H9 (cell line): ENCODE data around the gene SMIM15. TPM values are rescaled to one million over a fixed set of nuclear protein-coding genes. Genes with fewer than 3 reads are reported as not detected.

Experiments used
- DNase-seq: peaks from one replicate; pipeline ENCODE4 v3.0.0-alpha.2; 2017
- H2AFZ ChIP-seq: one replicate; pipeline ENCODE4 v1.6.1; 2013; ENCODE audit warnings: mild to moderate bottlenecking, low read length, control low read depth, moderate library complexity
- H2AK5ac ChIP-seq: 2 replicates; pipeline ENCODE4 v1.6.1; 2013; ENCODE audit warnings: low read length, control low read depth, mixed read lengths; ENCODE audit not compliant: insufficient read length
- H2BK120ac ChIP-seq: one replicate; pipeline ENCODE4 v1.6.1; 2013; ENCODE audit warnings: low read depth, mild to moderate bottlenecking, low read length, control low read depth, inconsistent platforms; ENCODE audit not compliant: poor library complexity, severe bottlenecking
- H2BK12ac ChIP-seq: 2 replicates; pipeline ENCODE4 v1.6.1; 2013; ENCODE audit warnings: low read length, control low read depth, mixed read lengths, low read depth; ENCODE audit not compliant: insufficient read length
- H2BK15ac ChIP-seq: 2 replicates; pipeline ENCODE4 v1.6.1; 2013; ENCODE audit warnings: low read depth, low read length, control low read depth
- H2BK20ac ChIP-seq: one replicate; pipeline ENCODE4 v1.6.1; 2013; ENCODE audit warnings: low read depth, mild to moderate bottlenecking, low read length, control low read depth, inconsistent platforms; ENCODE audit not compliant: poor library complexity, severe bottlenecking
- H2BK5ac ChIP-seq: 2 replicates; pipeline ENCODE4 v1.6.1; 2013; ENCODE audit warnings: low read length, control low read depth, mixed read lengths; ENCODE audit not compliant: insufficient read length
- H3K14ac ChIP-seq: 2 replicates; pipeline ENCODE4 v1.6.1; 2013; ENCODE audit warnings: low read length, control low read depth; ENCODE audit not compliant: insufficient read depth
- H3K18ac ChIP-seq: 2 replicates; pipeline ENCODE4 v1.6.1; 2013; ENCODE audit warnings: low read depth, mild to moderate bottlenecking, mixed read lengths, low read length, control low read depth; ENCODE audit not compliant: insufficient read length
- H3K23ac ChIP-seq: 2 replicates; pipeline ENCODE4 v1.6.1; 2013; ENCODE audit warnings: low read length, control low read depth, mixed read lengths, low read depth; ENCODE audit not compliant: insufficient read length
- H3K23me2 ChIP-seq: 2 replicates; pipeline ENCODE4 v1.6.1; 2013; ENCODE audit warnings: low read depth, mild to moderate bottlenecking, mixed read lengths, low read length, control low read depth; ENCODE audit not compliant: insufficient read length, poor library complexity, severe bottlenecking
- H3K27ac ChIP-seq: 2 replicates; pipeline ENCODE4 v1.5.1; 2013; ENCODE audit warnings: low read length, control low read depth, mixed read lengths, low read depth; ENCODE audit not compliant: insufficient read length
- H3K27me3 ChIP-seq: 2 replicates; pipeline ENCODE4 v1.6.1; 2013; ENCODE audit warnings: low read length, control low read depth, inconsistent platforms; ENCODE audit not compliant: insufficient read depth
- H3K4ac ChIP-seq: 2 replicates; pipeline ENCODE4 v1.6.1; 2013; ENCODE audit warnings: low read depth, mild to moderate bottlenecking, control low read depth, inconsistent platforms, low read length, moderate library complexity
- H3K4me1 ChIP-seq: 2 replicates; pipeline ENCODE4 v1.6.1; 2013; ENCODE audit warnings: low read length, control low read depth, inconsistent platforms; ENCODE audit not compliant: insufficient read depth
- H3K4me2 ChIP-seq: 2 replicates; pipeline ENCODE4 v1.6.1; 2013; ENCODE audit warnings: low read length, control low read depth, mixed read lengths; ENCODE audit not compliant: insufficient read length, insufficient read depth
- H3K56ac ChIP-seq: 2 replicates; pipeline ENCODE4 v1.6.1; 2013; ENCODE audit warnings: low read depth, mild to moderate bottlenecking, mixed read lengths, low read length, control low read depth; ENCODE audit not compliant: insufficient read length
- H3K79me1 ChIP-seq: 2 replicates; pipeline ENCODE4 v1.6.1; 2013; ENCODE audit warnings: low read depth, mild to moderate bottlenecking, moderate library complexity, low read length, control low read depth, inconsistent platforms; ENCODE audit not compliant: insufficient read depth, poor library complexity, severe bottlenecking
- H3K79me2 ChIP-seq: 2 replicates; pipeline ENCODE4 v1.6.1; 2013; ENCODE audit warnings: low read length, control low read depth, inconsistent platforms; ENCODE audit not compliant: insufficient read depth
- H3K9ac ChIP-seq: 2 replicates; pipeline ENCODE4 v1.6.1; 2013; ENCODE audit warnings: low read length, control low read depth, mixed read lengths; ENCODE audit not compliant: insufficient read length; ENCODE audit errors: extremely low read depth
- H3K9me3 ChIP-seq: one replicate; pipeline ENCODE4 v1.6.1; 2013; ENCODE audit warnings: low read depth, low read length, inconsistent platforms; ENCODE audit not compliant: control insufficient read depth
- H3T11ph ChIP-seq: one replicate; pipeline ENCODE4 v1.6.1; 2013; ENCODE audit warnings: mild to moderate bottlenecking, low read length, control low read depth, inconsistent platforms
- H4K20me1 ChIP-seq: one replicate; pipeline ENCODE4 v1.6.1; 2013; ENCODE audit not compliant: control insufficient read depth, insufficient read length, insufficient read depth
- H4K5ac ChIP-seq: 2 replicates; pipeline ENCODE4 v1.6.1; 2013; ENCODE audit warnings: low read depth, mild to moderate bottlenecking, mixed read lengths, low read length, control low read depth; ENCODE audit not compliant: insufficient read length
- H4K8ac ChIP-seq: replicated peaks from 2 replicates; pipeline ENCODE4 v1.6.1; 2013; ENCODE audit warnings: low read length, control low read depth, mixed read lengths, low read depth; ENCODE audit not compliant: insufficient read length
- H4K91ac ChIP-seq: 2 replicates; pipeline ENCODE4 v1.6.1; 2013; ENCODE audit warnings: low read depth, mild to moderate bottlenecking, moderate library complexity, mixed read lengths, low read length, control low read depth; ENCODE audit not compliant: insufficient read length
- H3K27ac Mint-ChIP-seq, 3 experiments: 2 replicates in 2 of 3; 3 replicates in 1 of 3; pipeline ENCODE4 v1.8.0; 2020 to 2021; ENCODE audit warnings: mixed read lengths in 3 of 3, mild to moderate bottlenecking in 1 of 3, moderate library complexity in 1 of 3
- H3K27me3 Mint-ChIP-seq: 2 replicates; pipeline ENCODE4 v1.8.0; 2021; ENCODE audit warnings: low read depth, mild to moderate bottlenecking, moderate library complexity, mixed read lengths
- H3K36me3 Mint-ChIP-seq, 3 experiments: 2 replicates in 2 of 3; 3 replicates in 1 of 3; pipeline ENCODE4 v1.8.0; 2020 to 2021; ENCODE audit warnings: low read depth in 3 of 3, mixed read lengths in 3 of 3; ENCODE audit not compliant: insufficient read depth in 1 of 3
- H3K4me1 Mint-ChIP-seq, 2 experiments: 2 replicates each; pipeline ENCODE4 v1.8.0; 2020; ENCODE audit warnings: mixed read lengths in 2 of 2
- H3K4me3 Mint-ChIP-seq, 2 experiments: 2 replicates in 1 of 2; 3 replicates in 1 of 2; pipeline ENCODE4 v1.8.0; 2020 to 2021; ENCODE audit warnings: mild to moderate bottlenecking in 2 of 2, mixed read lengths in 2 of 2, moderate library complexity in 1 of 2
- H3K9me3 Mint-ChIP-seq, 2 experiments: 2 replicates in 1 of 2; 3 replicates in 1 of 2; pipeline ENCODE4 v1.8.0; 2020; ENCODE audit warnings: mild to moderate bottlenecking in 2 of 2, mixed read lengths in 2 of 2, moderate library complexity in 1 of 2
- WGBS: extraction: QIAGEN DNeasy Blood & Tissue Kit; methylation state at CpG from one replicate; pipeline ENCODE4 v1.1.7; 2013; ENCODE audit warnings: missing lambda C conversion rate, low lambda C conversion rate, mixed read lengths; ENCODE audit not compliant: insufficient read length; ENCODE audit errors: extremely low coverage; 5-methylcytosine and 5-hydroxymethylcytosine counted together
- total RNA-seq: library from RNA; stranded (reverse); gene quantifications from 2 replicates; pipeline ENCODE4 v1.2.1, GENCODE V29; 2021
- TF ChIP-seq, protein P1 (sequence below): fragments of 200-600 bp; sonication (generic); conservative IDR thresholded peaks from 3 replicates; pipeline ENCODE4 v1.8.0; 2021; ENCODE audit warnings: antibody characterized with exemption, mild to moderate bottlenecking

Gene SMIM15
- total RNA-seq, 1 experiment from 2014 or later, result 75.3 TPM

- H4K20me1 ChIP-seq, result no peaks in the 10 kb centered on the region
- H2BK120ac ChIP-seq, result no peak overlapping the region
- no peak overlapping the region for H3K9ac ChIP-seq
- H3K18ac ChIP-seq, result no peak overlapping the region
- H3K4ac ChIP-seq, result no peak overlapping the region
- H4K5ac ChIP-seq, result no peak overlapping the region
- no peaks in the 10 kb centered on the region for H3K27me3 ChIP-seq
- H3K14ac ChIP-seq, result no peak overlapping the region
- H2AFZ ChIP-seq, result no peak overlapping the region
- H3K79me1 ChIP-seq, result no peaks in the 10 kb centered on the region
- no peak overlapping the region for H4K8ac ChIP-seq
- no peak overlapping the region for H3K56ac ChIP-seq
- no peaks in the 10 kb centered on the region for H3K9me3 ChIP-seq
- H2BK20ac ChIP-seq, result no peak overlapping the region
- Mint-ChIP-seq H3K4me1 (peaks cover 10 to 11% of the 10 kb centered on the region in 2 experiments), H3K27ac (peak overlapping the region in 2 of 3 experiments; percentile 22 to 37; a peak in 2 of 7 replicates), H3K4me3 (no peak overlapping the region), H3K36me3 (no peaks in the 10 kb centered on the region), H3K9me3 (no peaks in the 10 kb centered on the region), H3K27me3 (no peaks in the 10 kb centered on the region)
- no peak overlapping the region for H3K4me2 ChIP-seq
- no CpG with 5 or more reads among the region's 1 CpG for WGBS
- H3K79me2 ChIP-seq, result no peaks in the 10 kb centered on the region
- no peak overlapping the region for H4K91ac ChIP-seq
- no peaks in the 10 kb centered on the region; the same call in 1 of the 2 replicates for H3K4me1 ChIP-seq
- no peak overlapping the region for H3T11ph ChIP-seq
- TF ChIP-seq, protein P1, sequence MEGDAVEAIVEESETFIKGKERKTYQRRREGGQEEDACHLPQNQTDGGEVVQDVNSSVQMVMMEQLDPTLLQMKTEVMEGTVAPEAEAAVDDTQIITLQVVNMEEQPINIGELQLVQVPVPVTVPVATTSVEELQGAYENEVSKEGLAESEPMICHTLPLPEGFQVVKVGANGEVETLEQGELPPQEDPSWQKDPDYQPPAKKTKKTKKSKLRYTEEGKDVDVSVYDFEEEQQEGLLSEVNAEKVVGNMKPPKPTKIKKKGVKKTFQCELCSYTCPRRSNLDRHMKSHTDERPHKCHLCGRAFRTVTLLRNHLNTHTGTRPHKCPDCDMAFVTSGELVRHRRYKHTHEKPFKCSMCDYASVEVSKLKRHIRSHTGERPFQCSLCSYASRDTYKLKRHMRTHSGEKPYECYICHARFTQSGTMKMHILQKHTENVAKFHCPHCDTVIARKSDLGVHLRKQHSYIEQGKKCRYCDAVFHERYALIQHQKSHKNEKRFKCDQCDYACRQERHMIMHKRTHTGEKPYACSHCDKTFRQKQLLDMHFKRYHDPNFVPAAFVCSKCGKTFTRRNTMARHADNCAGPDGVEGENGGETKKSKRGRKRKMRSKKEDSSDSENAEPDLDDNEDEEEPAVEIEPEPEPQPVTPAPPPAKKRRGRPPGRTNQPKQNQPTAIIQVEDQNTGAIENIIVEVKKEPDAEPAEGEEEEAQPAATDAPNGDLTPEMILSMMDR, result peak; percentile 43; the same call in 2 of the 3 replicates
- no peak overlapping the region for H2BK5ac ChIP-seq
- H3K23me2 ChIP-seq, result no peaks in the 10 kb centered on the region
- no peak overlapping the region for H2BK12ac ChIP-seq
- DNase-seq, result no peak
- H3K23ac ChIP-seq, result no peak overlapping the region
- H2AK5ac ChIP-seq, result no peak overlapping the region
- no peak overlapping the region for H2BK15ac ChIP-seq
- no peak overlapping the region for H3K27ac ChIP-seq
These were observed 29.7 kb downstream of the SMIM15 start for GRCh38 chr5:61132559-61132958.
